H1 (cell line): ENCODE measurements around the gene TMEM250. TPM values are rescaled to one million over a fixed set of nuclear protein-coding genes. Genes with fewer than 3 reads are reported as not detected.

Experiments
- CTCF ChIA-PET: fragments of 300-600 bp; sonication (Branson Sonifier 250); formaldehyde crosslinking; loops from one replicate; lab custom pipeline; 2021; ENCODE audit not compliant: partially characterized antibody; lab: Charles Lee
- POLR2A ChIA-PET: fragments of 300-600 bp; sonication (Branson Sonifier 250); formaldehyde crosslinking; loops from one replicate; lab custom pipeline; 2021; ENCODE audit warnings: inconsistent platforms; ENCODE audit not compliant: partially characterized antibody; lab: Charles Lee
- DNase-seq, 2 experiments: peaks; one replicate each; pipeline versions ENCODE4 v3.0.0 to v3.0.0-alpha.2; 2010 to 2022; ENCODE audit warnings: low spot score in 2 of 2, low read depth in 1 of 2, mixed read lengths in 1 of 2
- FAIRE-seq: peaks from 2 replicates; lab custom pipeline; 2011; peaks lifted over from hg19 to GRCh38; lab: Jason Lieb, UNC
- H2AFZ ChIP-seq: 2 replicates; pipeline ENCODE4 v1.8.1; 2012; ENCODE audit warnings: low read length, inconsistent platforms
- H2AK5ac ChIP-seq: 2 replicates; pipeline ENCODE4 v1.6.1; 2013; ENCODE audit warnings: low read depth, low read length
- H2BK120ac ChIP-seq: replicated peaks from 2 replicates; pipeline ENCODE3; 2013; ENCODE audit warnings: low read depth, low read length, inconsistent platforms
- H2BK12ac ChIP-seq: 2 replicates; pipeline ENCODE4 v1.6.1; 2013; ENCODE audit warnings: low read depth, low read length
- H2BK15ac ChIP-seq: 2 replicates; pipeline ENCODE4 v1.6.1; 2013; ENCODE audit warnings: low read length
- H2BK20ac ChIP-seq: 2 replicates; pipeline ENCODE4 v1.6.1; 2013; ENCODE audit warnings: low read length
- H2BK5ac ChIP-seq: 2 replicates; pipeline ENCODE4 v1.6.1; 2013; ENCODE audit warnings: low read depth, low read length
- H3K14ac ChIP-seq: 2 replicates; pipeline ENCODE4 v1.6.1; 2013; ENCODE audit warnings: inconsistent platforms; ENCODE audit not compliant: insufficient read length
- H3K18ac ChIP-seq: 2 replicates; pipeline ENCODE4 v1.6.1; 2013; ENCODE audit warnings: low read length; ENCODE audit errors: extremely low read depth
- H3K23ac ChIP-seq: 2 replicates; pipeline ENCODE4 v1.6.1; 2013; ENCODE audit warnings: inconsistent platforms; ENCODE audit not compliant: insufficient read length
- H3K23me2 ChIP-seq: 2 replicates; pipeline ENCODE4 v1.6.1; 2013; ENCODE audit warnings: low read depth, low read length
- H3K27ac ChIP-seq: 2 replicates; pipeline ENCODE4 v1.6.1; 2011; ENCODE audit warnings: low read depth, low read length, inconsistent platforms
- H3K27me3 ChIP-seq, 4 experiments: replicated peaks in 1 of 4; 1 replicate in 1 of 4; 2 replicates in 3 of 4; pipeline versions ENCODE4 v1.6.1 to v1.8.1; 2011 to 2013; ENCODE audit warnings: low read length in 3 of 4, mild to moderate bottlenecking in 3 of 4, inconsistent platforms in 2 of 4, mixed read lengths in 2 of 4, moderate library complexity in 1 of 4; ENCODE audit not compliant: control insufficient read depth in 3 of 4, insufficient read depth in 3 of 4; ENCODE audit errors: extremely low read depth in 1 of 4
- H3K36me3 ChIP-seq, 4 experiments: 2 replicates each; pipeline versions ENCODE4 v1.6.1 to v1.8.1; 2011 to 2013; ENCODE audit warnings: mild to moderate bottlenecking in 4 of 4, low read length in 3 of 4, moderate library complexity in 2 of 4, control low read depth in 1 of 4, inconsistent platforms in 1 of 4; ENCODE audit not compliant: insufficient read depth in 4 of 4, control insufficient read depth in 2 of 4
- H3K4ac ChIP-seq: replicated peaks from 2 replicates; pipeline ENCODE3; 2013; ENCODE audit warnings: low read length, low read depth, mixed read lengths, inconsistent platforms; ENCODE audit not compliant: insufficient read length
- H3K4me1 ChIP-seq, 4 experiments: replicated peaks in 1 of 4; 1 replicate in 1 of 4; 2 replicates in 3 of 4; pipeline versions ENCODE4 v1.6.1 to v1.8.1; 2011 to 2013; ENCODE audit warnings: low read length in 3 of 4, inconsistent platforms in 2 of 4, mixed read lengths in 1 of 4; ENCODE audit not compliant: insufficient read depth in 4 of 4, control insufficient read depth in 3 of 4
- H3K4me2 ChIP-seq, 2 experiments: 2 replicates each; pipeline versions ENCODE4 v1.6.1 to v1.8.1; 2011 to 2013; ENCODE audit warnings: low read depth in 2 of 2, low read length in 2 of 2, control low read depth in 1 of 2, inconsistent platforms in 1 of 2, mild to moderate bottlenecking in 1 of 2; ENCODE audit not compliant: insufficient read depth in 1 of 2
- H3K4me3 ChIP-seq, 4 experiments: fragments of 200-600, 300-600 bp in 1 of 4; sonication (generic), shearing (Covaris generic), sonication (Bioruptor Twin) in 1 of 4; 2 replicates each; pipeline versions ENCODE4 v1.5.1 to v1.8.1; 2011 to 2016; ENCODE audit warnings: low read length in 4 of 4, low read depth in 3 of 4, control low read depth in 2 of 4, inconsistent platforms in 2 of 4, mild to moderate bottlenecking in 2 of 4, mixed read lengths in 1 of 4, moderate library complexity in 1 of 4; ENCODE audit not compliant: insufficient read depth in 2 of 4; ENCODE audit errors: extremely low read depth in 1 of 4
- H3K56ac ChIP-seq: replicated peaks from 2 replicates; pipeline ENCODE3; 2013; ENCODE audit warnings: low read depth, mild to moderate bottlenecking, mixed read lengths, low read length, inconsistent platforms; ENCODE audit not compliant: insufficient read length
- H3K79me1 ChIP-seq: 2 replicates; pipeline ENCODE4 v1.6.1; 2013; ENCODE audit warnings: low read depth, low read length, control low read depth
- H3K79me2 ChIP-seq, 2 experiments: 2 replicates each; pipeline versions ENCODE4 v1.6.1 to v1.8.1; 2012 to 2013; ENCODE audit warnings: low read length in 2 of 2, mild to moderate bottlenecking in 2 of 2, inconsistent platforms in 1 of 2; ENCODE audit not compliant: insufficient read depth in 2 of 2, control insufficient read depth in 1 of 2
- H3K9ac ChIP-seq, 4 experiments: replicated peaks in 1 of 4; 1 replicate in 1 of 4; 2 replicates in 3 of 4; pipeline versions ENCODE4 v1.6.1 to v1.8.1; 2011 to 2013; ENCODE audit warnings: low read depth in 3 of 4, low read length in 3 of 4, control low read depth in 2 of 4, mild to moderate bottlenecking in 2 of 4, moderate library complexity in 2 of 4, inconsistent platforms in 1 of 4; ENCODE audit errors: extremely low read depth in 1 of 4
- H3K9me3 ChIP-seq, 2 experiments: 2 replicates each; pipeline versions ENCODE4 v1.6.1 to v1.8.1; 2012 to 2013; ENCODE audit warnings: mild to moderate bottlenecking in 2 of 2, moderate library complexity in 2 of 2, control low read depth in 1 of 2, inconsistent platforms in 1 of 2, low read depth in 1 of 2, low read length in 1 of 2, mixed read lengths in 1 of 2; ENCODE audit not compliant: insufficient read depth in 2 of 2
- H4K20me1 ChIP-seq, 2 experiments: replicated peaks in 1 of 2; 2 replicates each; pipeline versions ENCODE3 to v1.8.1; 2011 to 2013; ENCODE audit warnings: inconsistent platforms in 2 of 2, low read length in 2 of 2, mild to moderate bottlenecking in 1 of 2; ENCODE audit not compliant: insufficient read depth in 2 of 2, control insufficient read depth in 1 of 2
- H4K5ac ChIP-seq: 2 replicates; pipeline ENCODE4 v1.6.1; 2013; ENCODE audit warnings: low read length, low read depth, mixed read lengths, inconsistent platforms; ENCODE audit not compliant: insufficient read length
- H4K8ac ChIP-seq: 2 replicates; pipeline ENCODE4 v1.8.0; 2013; ENCODE audit warnings: mild to moderate bottlenecking, moderate library complexity, low read length, inconsistent platforms; ENCODE audit not compliant: insufficient read depth; ENCODE audit errors: extremely low read depth
- H4K91ac ChIP-seq: replicated peaks from 2 replicates; pipeline ENCODE3; 2013; ENCODE audit warnings: low read length, mixed read lengths, inconsistent platforms; ENCODE audit not compliant: insufficient read length
- KDM4A ChIP-seq: IDR thresholded peaks from one replicate; pipeline ENCODE4 v1.7.1; 2012; ENCODE audit warnings: low read depth, mild to moderate bottlenecking, moderate library complexity, low read length, inconsistent platforms; ENCODE audit not compliant: severe bottlenecking
- POU5F1 ChIP-seq: IDR thresholded peaks from 2 replicates; pipeline ENCODE4 v1.6.1; 2011; ENCODE audit warnings: low read depth, mild to moderate bottlenecking, low read length, moderate library complexity
- TBP ChIP-seq: IDR thresholded peaks from 2 replicates; pipeline ENCODE4 v1.6.1; 2011; ENCODE audit warnings: low read depth, low read length, improper control_type of control experiment
- WGBS, 2 experiments: shearing (Covaris generic) in 1 of 2; methylation state at CpG; one replicate each; pipeline versions ENCODE4 v1.1.6 to v1.1.7; 2013 to 2015; ENCODE audit warnings: low lambda C conversion rate in 2 of 2, mixed read lengths in 2 of 2, inconsistent platforms in 1 of 2, low coverage in 1 of 2, missing lambda C conversion rate in 1 of 2; ENCODE audit not compliant: insufficient replicate concordance in 2 of 2, insufficient coverage in 1 of 2, insufficient read length in 1 of 2; ENCODE audit errors: extremely low coverage in 1 of 2, missing lambda C conversion rate in 1 of 2; 5-methylcytosine and 5-hydroxymethylcytosine counted together
- polyA plus RNA-seq, 7 experiments: library from polyadenylated mRNA; depleted of rRNA in 3 of 7; stranded (reverse) in 5 of 7; unstranded in 2 of 7; fragments of >200 nt in 5 of 7; fragments of 200-250 nt in 2 of 7; gene quantifications; 1 replicate in 5 of 7; 2 replicates in 1 of 7; 4 replicates in 1 of 7; pipeline versions ENCODE4 v1.2.1 to v1.2.3, GENCODE V29; 2011 to 2013; ENCODE audit warnings: missing spikeins in 2 of 7, mixed read lengths in 2 of 7
- total RNA-seq: library from RNA; stranded (reverse); fragmentation: NEBNext Ultra II Directional; extraction: Animal tissue kit (Norgen Biotek cat#: 25700); gene quantifications from 2 replicates; pipeline ENCODE4 v1.2.1, GENCODE V29; 2021

The TMEM250 gene
- total and polyA plus RNA-seq, 2 of the 8 experiments (the other 6 are each of a cell fraction or from before 2014, with no cell fraction given), result 22.3 to 34.9 TPM

- no peak overlapping the region for H3K9ac ChIP-seq
- no peak overlapping the region for H3K4me3 ChIP-seq
- peaks cover 0 to under 1% of the 10 kb centered on the region in 2 experiments for H4K20me1 ChIP-seq
- H3K18ac ChIP-seq, result no peak overlapping the region
- WGBS, 2 experiments, result 91% methylated on average over 13 of the region's 13 CpGs; no CpG with 5 or more reads in 1 of the 2 experiments
- no peak overlapping the region for H2BK20ac ChIP-seq
- peaks cover 0 to 12% (median 4%) of the 10 kb centered on the region in 4 experiments; a peak in 4 of 8 replicates for H3K36me3 ChIP-seq
- no peaks in the 10 kb centered on the region for H3K27me3 ChIP-seq
- no peak overlapping the region for H3K23ac ChIP-seq
- no peak overlapping the region for H4K8ac ChIP-seq
- POLR2A ChIA-PET, result interaction anchor here (0.8 to 1.7 kb wide), 4 partner anchors 9 to 217 kb away, joined by 3 to 5 read pairs (median 4); no protein-coding TSS in a partner anchor
- H2BK15ac ChIP-seq, result no peak overlapping the region
- no peak overlapping the region for H3K27ac ChIP-seq
- H2AK5ac ChIP-seq, result no peak overlapping the region
- no peak overlapping the region for H4K5ac ChIP-seq
- H2BK5ac ChIP-seq, result no peak overlapping the region; the same call in 1 of the 2 replicates
- no peak overlapping the region for H3K4ac ChIP-seq
- H3K79me2 ChIP-seq, result peaks cover 0 to 7% of the 10 kb centered on the region in 2 experiments; a peak in 1 of 4 replicates
- CTCF ChIA-PET, result interaction anchor here (1.0 kb wide), 1 partner anchor 23 kb away, joined by 3 read pairs; no protein-coding TSS in a partner anchor
- H3K14ac ChIP-seq, result no peak overlapping the region
- no peak overlapping the region for H2BK120ac ChIP-seq
- no peak for FAIRE-seq
- no peaks in the 10 kb centered on the region; the same call in 1 of the 2 replicates for H3K23me2 ChIP-seq
- no peak for DNase-seq
- H3K4me2 ChIP-seq, result no peak overlapping the region
- H3K56ac ChIP-seq, result no peak overlapping the region
- peaks cover 0 to 22% (median 14%) of the 10 kb centered on the region in 4 experiments; a peak in 6 of 7 replicates for H3K4me1 ChIP-seq
- no peak overlapping the region for H2BK12ac ChIP-seq
- H3K79me1 ChIP-seq, result 0 out of 2 replicates have a peak, but pooled peaks cover 3% of the 10 kb centered on the region
- H3K9me3 ChIP-seq, result no peaks in the 10 kb centered on the region
- TF ChIP-seq TBP, result no peak
- TF ChIP-seq KDM4A, result no peak
- no peak for TF ChIP-seq POU5F1
- H2AFZ ChIP-seq, result no peak overlapping the region
- H4K91ac ChIP-seq, result no peak overlapping the region
Measured at GRCh38 chr9:136115206-136115605, 3.5 kb downstream of the TMEM250 start.
